ENCODE measurements around the gene GNPAT.

GRCh38 chr1:231194843-231195516, 46.0 kb upstream of the GNPAT start:
- TF ChIP-seq POLR2AphosphoS5 (IDR thresholded peaks at IDR 0.05; ENCODE audit: low read depth), result no peak
- no peak for TF ChIP-seq CTCF (conservative IDR thresholded peaks at IDR 0.05; ENCODE audit: low read depth in 2 of 2)
- TF ChIP-seq STAT1 (IDR thresholded peaks at IDR 0.05; ENCODE audit: unreplicated experiment), result no peak
- TF ChIP-seq ZNF331 (CRISPR knock-in tag; IDR thresholded peaks at IDR 0.05; ENCODE audit: low read depth), result no peak
- TF ChIP-seq CREB1 (CRISPR knock-in tag; IDR thresholded peaks at IDR 0.05; ENCODE audit: low read depth), result no peak

All from GM23338 (cell line).